Measurements from ENCODE around the gene SMIM41. TPM values are rescaled to one million over a fixed set of nuclear protein-coding genes. Genes with fewer than 3 reads are reported as not detected.

The SMIM41 gene
- total RNA-seq, 1 donor from 2014 or later, result not detected

DNA sequence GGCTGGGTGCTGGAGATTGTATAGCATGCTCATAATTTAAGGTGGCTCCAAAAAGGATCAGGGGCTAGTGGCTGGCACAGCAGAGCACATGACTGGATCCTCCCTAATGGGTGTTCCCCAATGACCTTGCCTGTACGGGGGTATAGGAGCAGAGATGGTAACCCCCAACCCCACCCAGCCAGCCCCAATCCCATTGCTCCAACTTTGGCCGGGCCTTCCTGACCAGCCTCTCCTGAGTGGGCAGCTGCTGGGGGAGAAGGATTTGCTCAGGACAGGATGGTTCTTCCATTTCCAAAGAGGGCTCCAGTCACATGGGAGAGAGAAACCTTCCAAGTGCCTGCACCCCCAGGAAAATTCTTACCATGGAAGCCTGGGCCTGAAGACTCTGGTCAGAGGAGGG lies 43.6 kb upstream of the SMIM41 start:
- H3K36me3 ChIP-seq (ENCODE audit: control insufficient read depth, insufficient read depth, low read length), result no peaks in the 10 kb centered on the region
- DNase-seq (ENCODE audit: low read depth), result no peak
- H3K4me3 ChIP-seq (ENCODE audit: low read depth, low read length), result no peak overlapping the region
- H3K27me3 ChIP-seq (ENCODE audit: control insufficient read depth, insufficient read depth, low read length), result peaks cover 5% of the 10 kb centered on the region
- TF ChIP-seq, protein P1, sequence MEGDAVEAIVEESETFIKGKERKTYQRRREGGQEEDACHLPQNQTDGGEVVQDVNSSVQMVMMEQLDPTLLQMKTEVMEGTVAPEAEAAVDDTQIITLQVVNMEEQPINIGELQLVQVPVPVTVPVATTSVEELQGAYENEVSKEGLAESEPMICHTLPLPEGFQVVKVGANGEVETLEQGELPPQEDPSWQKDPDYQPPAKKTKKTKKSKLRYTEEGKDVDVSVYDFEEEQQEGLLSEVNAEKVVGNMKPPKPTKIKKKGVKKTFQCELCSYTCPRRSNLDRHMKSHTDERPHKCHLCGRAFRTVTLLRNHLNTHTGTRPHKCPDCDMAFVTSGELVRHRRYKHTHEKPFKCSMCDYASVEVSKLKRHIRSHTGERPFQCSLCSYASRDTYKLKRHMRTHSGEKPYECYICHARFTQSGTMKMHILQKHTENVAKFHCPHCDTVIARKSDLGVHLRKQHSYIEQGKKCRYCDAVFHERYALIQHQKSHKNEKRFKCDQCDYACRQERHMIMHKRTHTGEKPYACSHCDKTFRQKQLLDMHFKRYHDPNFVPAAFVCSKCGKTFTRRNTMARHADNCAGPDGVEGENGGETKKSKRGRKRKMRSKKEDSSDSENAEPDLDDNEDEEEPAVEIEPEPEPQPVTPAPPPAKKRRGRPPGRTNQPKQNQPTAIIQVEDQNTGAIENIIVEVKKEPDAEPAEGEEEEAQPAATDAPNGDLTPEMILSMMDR (IDR thresholded peaks at IDR 0.05; ENCODE audit: insufficient read depth, low read length, poor library complexity, severe bottlenecking), result no peak

DNA sequence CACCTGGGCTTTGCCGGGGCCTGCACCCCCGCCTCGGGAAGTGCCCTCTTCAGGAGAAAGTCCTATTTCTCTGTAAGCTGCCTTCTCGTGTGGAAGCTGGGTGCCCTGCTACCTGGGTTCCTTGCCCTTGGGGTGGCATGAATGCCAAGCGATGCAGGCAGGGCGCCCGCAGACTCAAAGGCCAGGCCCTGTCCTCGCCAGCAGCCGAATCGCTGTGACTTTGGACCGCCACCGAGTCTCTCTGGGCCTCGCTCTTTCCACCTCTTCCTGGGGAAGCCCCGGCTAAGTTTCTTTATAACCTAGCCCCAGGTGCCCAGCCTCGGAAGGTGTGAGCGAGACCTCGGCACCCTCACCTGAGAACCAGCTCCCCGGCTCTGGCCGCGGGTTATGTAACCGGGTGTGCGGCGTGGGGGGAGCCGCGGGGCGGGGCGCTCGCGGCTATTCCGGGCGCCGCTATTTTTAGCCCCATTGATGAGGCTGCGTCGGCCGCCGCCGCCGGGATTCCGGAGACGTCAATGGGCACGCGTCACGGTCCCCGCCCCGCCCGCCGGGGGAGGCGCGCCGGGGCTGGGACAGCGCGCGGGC lies 42.8 kb upstream of the SMIM41 start:
- no peak for DNase-seq (ENCODE audit: low read depth)
- H3K4me3 ChIP-seq (ENCODE audit: low read depth, low read length), result peak overlapping the region; percentile 30
- TF ChIP-seq, protein P1 (IDR thresholded peaks at IDR 0.05; ENCODE audit: insufficient read depth, low read length, poor library complexity, severe bottlenecking), result no peak
- no peaks in the 10 kb centered on the region for H3K36me3 ChIP-seq (ENCODE audit: control insufficient read depth, insufficient read depth, low read length)
- H3K27me3 ChIP-seq (ENCODE audit: control insufficient read depth, insufficient read depth, low read length), result peaks cover 5% of the 10 kb centered on the region

DNA sequence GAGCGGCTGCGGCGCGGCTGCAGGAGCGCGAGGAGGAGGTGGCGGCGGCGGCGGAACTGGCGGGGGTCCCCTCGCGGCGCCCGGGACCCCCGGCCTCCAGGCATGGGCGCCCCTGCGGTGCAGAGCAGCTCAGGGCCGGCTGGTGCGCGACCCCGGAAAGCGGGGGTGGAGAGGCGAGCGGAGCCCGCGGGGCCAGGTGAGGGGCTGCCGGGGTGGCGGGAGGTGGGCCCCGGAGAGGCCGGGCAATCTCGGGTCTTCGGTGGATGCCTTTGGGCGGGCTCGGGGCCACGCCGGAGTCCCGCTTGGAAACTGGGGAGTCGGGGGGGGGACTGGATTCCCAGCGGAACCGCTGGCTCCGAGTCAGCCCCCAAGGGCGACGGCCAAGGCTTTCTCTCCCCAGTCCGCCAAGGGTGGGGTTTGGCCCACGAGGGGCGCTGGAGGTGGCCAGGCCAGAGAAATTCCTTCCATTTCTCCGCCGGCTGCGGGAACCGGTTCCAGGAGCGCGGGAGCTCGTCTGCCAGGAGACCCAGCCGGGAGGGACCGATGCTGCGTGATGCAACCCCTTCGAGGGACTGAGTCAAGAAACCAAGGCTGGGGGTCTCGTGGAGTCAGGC lies 42.1 kb upstream of the SMIM41 start:
- no peaks in the 10 kb centered on the region for H3K36me3 ChIP-seq (ENCODE audit: control insufficient read depth, insufficient read depth, low read length)
- TF ChIP-seq, protein P1 (IDR thresholded peaks at IDR 0.05; ENCODE audit: insufficient read depth, low read length, poor library complexity, severe bottlenecking), result peak; percentile 13
- H3K27me3 ChIP-seq (ENCODE audit: control insufficient read depth, insufficient read depth, low read length), result peaks cover 5% of the 10 kb centered on the region
- no peak for DNase-seq (ENCODE audit: low read depth)
- peak overlapping the region; percentile 53 for H3K4me3 ChIP-seq (ENCODE audit: low read depth, low read length)

DNA sequence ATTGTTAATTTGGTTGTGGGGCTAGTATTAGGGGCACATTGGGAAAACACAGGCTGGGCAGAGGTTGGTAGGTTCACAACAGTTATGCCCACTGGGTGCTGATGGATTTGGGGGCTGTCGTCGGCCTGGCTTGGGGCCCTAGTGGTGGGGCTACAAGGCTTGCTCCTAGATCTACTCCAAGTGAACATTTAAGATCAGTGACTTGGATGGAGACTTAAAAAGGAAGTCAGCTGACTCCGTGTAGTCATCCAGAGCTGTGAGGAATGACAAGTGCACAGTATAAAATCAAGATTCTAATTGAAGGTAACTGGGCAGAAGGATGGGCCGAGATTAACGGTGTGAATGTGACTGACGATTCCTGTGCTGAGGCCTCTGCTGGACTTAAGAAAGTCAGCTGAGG lies 41.1 kb upstream of the SMIM41 start:
- Histone ChIP-seq H3K36me3 (ENCODE audit: control insufficient read depth, insufficient read depth, low read length) (no peaks in the 10 kb centered on the region), H3K27me3 (ENCODE audit: control insufficient read depth, insufficient read depth, low read length) (peaks cover 5% of the 10 kb centered on the region), H3K4me3 (ENCODE audit: low read depth, low read length) (no peak overlapping the region)
- TF ChIP-seq, protein P1 (IDR thresholded peaks at IDR 0.05; ENCODE audit: insufficient read depth, low read length, poor library complexity, severe bottlenecking), result no peak
- no peak for DNase-seq (ENCODE audit: low read depth)

DNA sequence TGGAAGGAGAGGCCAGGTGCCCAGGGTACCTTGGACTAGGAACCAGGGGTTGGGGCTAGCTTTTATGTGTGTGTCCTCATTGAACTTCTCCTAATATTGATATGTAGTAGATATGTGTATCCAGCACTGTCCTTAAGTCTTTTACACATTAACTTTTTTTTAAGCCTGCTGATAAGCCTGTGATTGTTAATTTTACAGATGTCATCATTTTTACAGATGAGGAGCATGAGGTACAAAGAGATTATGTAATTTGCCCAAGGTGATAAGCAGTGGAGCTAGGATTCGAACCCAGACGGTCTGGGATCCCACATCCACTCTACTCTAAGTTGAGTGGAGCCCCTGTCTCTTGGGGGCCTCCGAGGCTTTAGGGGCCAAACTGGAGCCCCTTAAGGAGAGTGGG lies 38.5 kb upstream of the SMIM41 start:
- DNase-seq (ENCODE audit: low read depth), result no peak
- Histone ChIP-seq H3K4me3 (ENCODE audit: low read depth, low read length) (no peak overlapping the region), H3K27me3 (ENCODE audit: control insufficient read depth, insufficient read depth, low read length) (peaks cover 5% of the 10 kb centered on the region), H3K36me3 (ENCODE audit: control insufficient read depth, insufficient read depth, low read length) (no peaks in the 10 kb centered on the region)
- TF ChIP-seq, protein P1 (IDR thresholded peaks at IDR 0.05; ENCODE audit: insufficient read depth, low read length, poor library complexity, severe bottlenecking), result no peak

DNA sequence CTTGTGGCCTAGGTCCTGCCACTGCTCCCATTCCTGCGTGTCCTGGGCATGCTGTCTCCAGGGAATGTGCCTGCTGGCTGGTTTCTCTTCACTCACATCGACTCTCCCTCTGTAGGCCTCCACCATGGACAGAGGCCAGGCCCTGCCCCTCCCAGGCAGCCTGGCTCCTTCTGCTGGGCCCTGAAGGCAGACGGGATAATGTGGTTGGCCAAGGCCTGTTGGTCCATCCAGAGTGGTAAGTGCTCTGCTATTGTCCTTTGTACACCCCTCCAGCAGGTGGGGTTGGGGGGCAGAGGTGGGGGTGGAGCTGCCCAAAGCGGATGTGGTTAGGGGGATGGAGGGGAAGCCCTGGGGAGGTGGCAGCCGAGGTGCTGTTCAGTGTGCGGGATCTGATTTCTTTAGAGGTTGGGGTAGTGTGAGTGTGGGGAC lies 37.8 kb upstream of the SMIM41 start:
- TF ChIP-seq, protein P1 (IDR thresholded peaks at IDR 0.05; ENCODE audit: insufficient read depth, low read length, poor library complexity, severe bottlenecking), result no peak
- no peak for DNase-seq (ENCODE audit: low read depth)
- Histone ChIP-seq H3K36me3 (ENCODE audit: control insufficient read depth, insufficient read depth, low read length) (no peaks in the 10 kb centered on the region), H3K27me3 (ENCODE audit: control insufficient read depth, insufficient read depth, low read length) (peaks cover under 1% of the 10 kb centered on the region), H3K4me3 (ENCODE audit: low read depth, low read length) (no peak overlapping the region)

Measured in kidney epithelial cell (primary cell).